Liver (tissue), 9 donors: ENCODE measurements around the gene TPSB2. TPM values are rescaled to one million over a fixed set of nuclear protein-coding genes. Genes with fewer than 3 reads are reported as not detected.
"Not testable (repeated sequence)": the region's sequence is repeated elsewhere in the genome, so short reads cannot be mapped to it uniquely, and the experiment has no call there.

Source experiments
- DNase-seq: peaks from one replicate; pipeline ENCODE4 v3.0.0-alpha.2; 2017; ENCODE audit warnings: low spot score
- H3K27ac ChIP-seq, 2 donors: one replicate each; pipeline ENCODE4 v1.7.0; 2013; ENCODE audit warnings: inconsistent platforms in 2 of 2, low read length in 2 of 2, control low read depth in 1 of 2, low read depth in 1 of 2, mild to moderate bottlenecking in 1 of 2
- H3K27me3 ChIP-seq, 4 donors: one replicate each; pipeline versions ENCODE4 v1.6.1 to v1.7.0; 2013; ENCODE audit warnings: low read length in 3 of 4, inconsistent platforms in 1 of 4, mild to moderate bottlenecking in 1 of 4, moderate library complexity in 1 of 4; ENCODE audit not compliant: control insufficient read depth in 4 of 4, insufficient read depth in 4 of 4
- H3K36me3 ChIP-seq, 4 donors: one replicate each; pipeline versions ENCODE4 v1.6.1 to v1.7.0; 2013; ENCODE audit warnings: low read length in 3 of 4, mild to moderate bottlenecking in 3 of 4, low read depth in 1 of 4, moderate library complexity in 1 of 4; ENCODE audit not compliant: control insufficient read depth in 4 of 4, insufficient read depth in 3 of 4
- H3K4me1 ChIP-seq, 4 donors: one replicate each; pipeline versions ENCODE4 v1.6.1 to v1.7.0; 2013; ENCODE audit warnings: low read length in 3 of 4, mild to moderate bottlenecking in 3 of 4, moderate library complexity in 1 of 4; ENCODE audit not compliant: control insufficient read depth in 4 of 4, insufficient read depth in 4 of 4
- H3K4me3 ChIP-seq, 3 donors: one replicate each; pipeline versions ENCODE4 v1.6.1 to v1.7.0; 2013; ENCODE audit warnings: low read length in 3 of 3, control low read depth in 1 of 3, low read depth in 1 of 3, mild to moderate bottlenecking in 1 of 3
- H3K9ac ChIP-seq, 2 donors: one replicate each; pipeline ENCODE4 v1.7.0; 2013; ENCODE audit warnings: low read length in 2 of 2, mild to moderate bottlenecking in 2 of 2, moderate library complexity in 2 of 2, control low read depth in 1 of 2, low read depth in 1 of 2
- H3K9me3 ChIP-seq, 4 donors: one replicate each; pipeline versions ENCODE4 v1.6.1 to v1.7.0; 2013; ENCODE audit warnings: low read length in 3 of 4; ENCODE audit not compliant: control insufficient read depth in 4 of 4
- EGR1 ChIP-seq, 2 donors: IDR thresholded peaks; 2 replicates each; pipeline ENCODE4 v1.6.1; 2016 to 2018; ENCODE audit warnings: antibody characterized with exemption in 2 of 2, low read depth in 2 of 2
- FOXA1 ChIP-seq: IDR thresholded peaks from 2 replicates; pipeline ENCODE4 v1.6.1; 2016; ENCODE audit warnings: antibody characterized with exemption
- FOXA2 ChIP-seq: IDR thresholded peaks from 2 replicates; pipeline ENCODE4 v1.6.1; 2016; ENCODE audit warnings: antibody characterized with exemption
- HNF4A ChIP-seq, 2 donors: conservative IDR thresholded peaks; 2 replicates each; pipeline ENCODE4 v1.6.1; 2016; ENCODE audit warnings: antibody characterized with exemption in 2 of 2, mild to moderate bottlenecking in 2 of 2
- HNF4G ChIP-seq: IDR thresholded peaks from 2 replicates; pipeline ENCODE4 v1.6.1; 2016; ENCODE audit warnings: antibody characterized with exemption
- JUND ChIP-seq, 2 donors: IDR thresholded peaks; 2 replicates each; pipeline ENCODE4 v1.6.1; 2016; ENCODE audit warnings: antibody characterized with exemption in 2 of 2
- MAX ChIP-seq: IDR thresholded peaks from 2 replicates; pipeline ENCODE4 v1.6.1; 2016; ENCODE audit warnings: antibody characterized with exemption
- NR2F2 ChIP-seq: IDR thresholded peaks from 2 replicates; pipeline ENCODE4 v1.6.1; 2016; ENCODE audit warnings: antibody characterized with exemption
- RAD21 ChIP-seq, 2 donors: IDR thresholded peaks; 2 replicates each; pipeline ENCODE4 v1.6.1; 2016; ENCODE audit warnings: antibody characterized with exemption in 2 of 2, mild to moderate bottlenecking in 2 of 2
- REST ChIP-seq: IDR thresholded peaks from 2 replicates; pipeline ENCODE4 v1.6.1; 2016; ENCODE audit warnings: antibody characterized with exemption, mild to moderate bottlenecking
- RXRA ChIP-seq, 2 donors: IDR thresholded peaks; 2 replicates each; pipeline ENCODE4 v1.6.1; 2017 to 2018; ENCODE audit warnings: antibody characterized with exemption in 2 of 2, mild to moderate bottlenecking in 1 of 2
- SP1 ChIP-seq: IDR thresholded peaks from 2 replicates; pipeline ENCODE4 v1.6.1; 2018; ENCODE audit warnings: antibody characterized with exemption, mild to moderate bottlenecking
- TAF1 ChIP-seq: conservative IDR thresholded peaks from 2 replicates; pipeline ENCODE4 v1.6.1; 2016; ENCODE audit warnings: antibody characterized with exemption, mild to moderate bottlenecking
- YY1 ChIP-seq: IDR thresholded peaks from 2 replicates; pipeline ENCODE4 v1.6.1; 2016; ENCODE audit warnings: antibody characterized with exemption, mild to moderate bottlenecking
- ZBTB33 ChIP-seq: IDR thresholded peaks from 2 replicates; pipeline ENCODE4 v1.6.1; 2016; ENCODE audit warnings: antibody characterized with exemption
- WGBS: extraction: QIAGEN DNeasy Blood & Tissue Kit; methylation state at CpG from one replicate; pipeline ENCODE4 v1.1.7; 2013; 5-methylcytosine and 5-hydroxymethylcytosine counted together
- polyA plus RNA-seq, 2 donors: library from polyadenylated mRNA; stranded (reverse) in 1 of 2; unstranded in 1 of 2; fragments of 200-250 nt in 1 of 2; fragments of >200 nt in 1 of 2; fragmentation: Nextera tagmentation in 1 of 2; extraction: Ambion mirVana in 1 of 2; gene quantifications; one replicate each; pipeline versions ENCODE4 v1.2.1 to v1.2.3, GENCODE V29; 2013 to 2015
- total RNA-seq, 2 donors: library from RNA; depleted of rRNA; stranded (reverse); fragments of >200 nt; gene quantifications; one replicate each; pipeline ENCODE4 v1.2.3, GENCODE V29; 2014
- TF ChIP-seq, protein P1 (sequence below): IDR thresholded peaks from 2 replicates; pipeline ENCODE4 v1.6.1; 2016; ENCODE audit warnings: antibody characterized with exemption
- donor health status: healthy.
- donor health status: healthy.
- donor health status: healthy.
- donor health status: healthy.
- donor health status: healthy.

Gene TPSB2
- total and polyA plus RNA-seq, 4 donors, result 0.09 to 12.7 (median 0.45) TPM

- TF ChIP-seq SP1 (no peak), EGR1 (IDR thresholded peaks at IDR 0.05; ENCODE audit: low read depth in 2 of 2) (no peak), HNF4G (no peak)
Measured at GRCh38 chr16:1274767-1275166, 44.8 kb upstream of the TPSB2 start (continued).

GRCh38 chr16:1273816-1274215, 43.8 kb upstream of the TPSB2 start:
- 92% methylated on average over 15 of the region's 15 CpGs for whole genome bisulfite sequencing
- TF ChIP-seq JUND (IDR thresholded peaks at IDR 0.05) (no peak), ZBTB33 (no peak), NR2F2 (no peak), FOXA2 (no peak), RXRA (IDR thresholded peaks at IDR 0.05) (no peak), HNF4A (conservative IDR thresholded peaks at IDR 0.05) (no peak), YY1 (no peak), REST (no peak), HNF4G (no peak), SP1 (no peak), MAX (no peak), RAD21 (IDR thresholded peaks at IDR 0.05) (no peak), TAF1 (no peak), FOXA1 (no peak)
- TF ChIP-seq, protein P1, sequence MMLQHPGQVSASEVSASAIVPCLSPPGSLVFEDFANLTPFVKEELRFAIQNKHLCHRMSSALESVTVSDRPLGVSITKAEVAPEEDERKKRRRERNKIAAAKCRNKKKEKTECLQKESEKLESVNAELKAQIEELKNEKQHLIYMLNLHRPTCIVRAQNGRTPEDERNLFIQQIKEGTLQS, result no peak
- no peak for DNase-seq
- Histone ChIP-seq H3K9ac (no peak overlapping the region), H3K36me3 (no peaks in the 10 kb centered on the region), H3K27ac (no peak overlapping the region), H3K27me3 (peaks cover 0 to 3% (median 0%) of the 10 kb centered on the region in 4 donors), H3K4me1 (no peaks in the 10 kb centered on the region), H3K9me3 (no peaks in the 10 kb centered on the region), H3K4me3 (no peak overlapping the region)

DNA sequence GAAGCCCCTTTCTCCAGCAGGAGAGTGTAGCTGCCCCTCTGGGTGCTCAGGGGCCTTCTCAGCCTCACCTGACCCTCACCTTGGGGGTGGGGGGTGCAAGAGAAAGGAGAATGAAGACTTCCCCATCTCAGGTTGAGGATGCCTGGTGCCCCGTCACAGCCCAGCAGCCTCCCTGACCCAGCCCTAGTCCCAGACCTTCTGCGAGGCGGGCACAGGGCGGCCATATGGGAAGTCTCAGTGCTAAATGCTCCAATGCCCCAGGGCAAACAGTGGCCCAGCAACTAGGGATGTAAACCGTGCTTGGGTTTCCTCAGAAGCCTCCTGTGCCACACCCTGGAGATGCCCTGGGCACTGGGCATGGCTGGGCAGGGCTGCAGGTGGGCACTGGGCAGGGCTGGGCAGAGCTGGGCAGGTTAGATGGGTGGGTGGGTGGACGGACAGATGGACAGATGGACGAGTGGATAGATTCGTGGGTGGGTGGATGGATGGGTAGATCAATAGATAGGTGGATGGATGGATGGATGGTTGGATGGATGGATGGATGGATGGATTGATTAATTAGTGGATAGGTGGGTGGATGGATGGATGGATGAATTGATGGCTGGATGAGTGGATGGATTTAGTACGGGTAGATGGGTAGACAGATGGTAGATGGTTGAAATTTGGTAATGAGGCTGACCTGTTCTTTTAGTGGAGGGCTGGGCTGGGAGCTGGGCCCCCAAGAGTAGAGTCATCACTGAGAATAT, 42.6 kb upstream of the TPSB2 start:
- no peak for DNase-seq
- H3K36me3 ChIP-seq, result no peaks in the 10 kb centered on the region
- H3K27me3 ChIP-seq, result peaks cover 0 to 3% (median 0%) of the 10 kb centered on the region in 4 donors
- no peak overlapping the region for H3K4me3 ChIP-seq
- 73% methylated on average over 9 of the region's 9 CpGs for WGBS
- H3K9me3 ChIP-seq, result no peaks in the 10 kb centered on the region
- H3K27ac ChIP-seq, result no peak overlapping the region
- no peak for TF ChIP-seq RAD21 (IDR thresholded peaks at IDR 0.05)
- no peaks in the 10 kb centered on the region for H3K4me1 ChIP-seq
- H3K9ac ChIP-seq, result no peak overlapping the region

DNA sequence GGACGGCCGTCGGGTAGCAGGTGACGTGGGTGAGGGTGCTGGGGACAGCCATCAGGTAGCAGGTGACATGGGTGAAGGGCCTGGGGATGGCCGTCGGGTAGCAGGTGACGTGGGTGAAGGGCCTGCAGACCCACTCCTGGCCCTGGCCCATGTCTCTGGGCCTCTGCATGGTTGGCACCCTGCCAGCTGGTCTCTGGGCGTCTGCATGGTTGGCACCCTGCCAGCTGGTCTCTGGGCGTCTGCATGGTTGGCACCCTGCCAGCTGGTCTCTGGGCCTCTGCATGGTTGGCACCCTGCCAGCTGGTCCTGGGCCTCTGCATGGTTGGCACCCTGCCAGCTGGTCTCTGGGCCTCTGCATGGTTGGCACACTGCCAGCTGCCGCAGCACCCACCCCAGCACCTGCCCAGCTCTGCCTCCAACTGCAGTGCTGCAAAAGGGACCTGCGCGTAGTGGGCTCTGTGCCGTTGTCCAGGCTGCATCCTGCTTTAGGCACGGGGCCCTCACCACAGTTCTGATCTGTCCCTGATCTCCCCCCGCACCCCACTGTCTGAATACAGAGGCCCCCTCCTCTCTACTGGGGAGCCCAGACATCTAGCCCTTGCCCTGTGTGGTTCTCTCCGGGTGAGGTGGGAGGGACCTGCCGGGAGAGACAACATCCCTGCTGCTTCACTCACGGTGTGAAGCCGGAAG, 41.9 kb upstream of the TPSB2 start:
- H3K27me3 ChIP-seq, H3K4me3 ChIP-seq, H3K9me3 ChIP-seq, H3K36me3 ChIP-seq, H3K27ac ChIP-seq, H3K9ac ChIP-seq, H3K4me1 ChIP-seq: not testable (repeated sequence)
- DNase-seq, result peak; percentile 83
- 37% methylated on average over 19 of the region's 19 CpGs for WGBS
